ENCODE data around the gene MEST. TPM values are rescaled to one million over a fixed set of nuclear protein-coding genes. Genes with fewer than 3 reads are reported as not detected.
"Not testable (repeated sequence)": the region's sequence is repeated elsewhere in the genome, so short reads cannot be mapped to it uniquely, and the experiment has no call there.

Gene MEST
- 6.1 TPM for total RNA-seq
- long read RNA-seq, partial matches to known transcripts: 0 of 4 reads
- long read RNA-seq, other reads (novel, unspliced or antisense): 0 of 4 reads

GRCh38 chr7:130491841-130492522 lies at the start of gene MEST:
Gene MEST (plus strand): TSS chr7:130492085. CDS start chr7:130492314, 229 bp downstream.
- intact Hi-C loops (cut with DNase I): loop anchor here (5.0 kb wide), 2 partner anchors 140 to 220 kb away; no protein-coding TSS in a partner anchor
- no peak for DNase-seq (ENCODE audit: low spot score)

GRCh38 chr7:130442601-130443000 lies 49.3 kb upstream of the MEST start:
- DNase-seq (ENCODE audit: low spot score): no peak
- intact Hi-C loops (cut with DNase I): loop anchor here (10.0 kb wide), 2 partner anchors 78 to 168 kb away; no protein-coding TSS in a partner anchor

- DNase-seq (ENCODE audit: low spot score): no peak
- intact Hi-C loops (cut with DNase I): loop anchor here (10.0 kb wide), 2 partner anchors 79 to 169 kb away; no protein-coding TSS in a partner anchor
Observed at GRCh38 chr7:130444234-130444633, 47.7 kb upstream of the MEST start.

- intact Hi-C loops (cut with DNase I): loop anchor here (10.0 kb wide), 2 partner anchors 80 to 170 kb away; no protein-coding TSS in a partner anchor
- no peak for DNase-seq (ENCODE audit: low spot score)
Observed at GRCh38 chr7:130444751-130445407, 47.0 kb upstream of the MEST start.

GRCh38 chr7:130446259-130446658 lies 45.6 kb upstream of the MEST start:
- intact Hi-C loops (cut with DNase I): loop anchor here (10.0 kb wide), 2 partner anchors 81 to 171 kb away; no protein-coding TSS in a partner anchor
- DNase-seq (ENCODE audit: low spot score): no peak

GRCh38 chr7:130451344-130451743 lies 40.5 kb upstream of the MEST start:
- DNase-seq (ENCODE audit: low spot score); intact Hi-C loops (cut with DNase I): not testable (repeated sequence)

GRCh38 chr7:130452951-130453350 lies 38.9 kb upstream of the MEST start:
- intact Hi-C loops (cut with DNase I): no loop called here

GRCh38 chr7:130454959-130455358 lies 36.9 kb upstream of the MEST start:
- DNase-seq (ENCODE audit: low spot score): no peak
- intact Hi-C loops (cut with DNase I): no loop called here

More at GRCh38 chr7:130452951-130453350, 38.9 kb upstream of the MEST start:
- DNase-seq (ENCODE audit: low spot score): no peak

- intact Hi-C loops (cut with DNase I): no loop called here
- no peak for DNase-seq (ENCODE audit: low spot score)
Observed at GRCh38 chr7:130458257-130458656, 33.6 kb upstream of the MEST start.

GRCh38 chr7:130461272-130461671 lies 30.6 kb upstream of the MEST start:
- DNase-seq (ENCODE audit: low spot score): no peak
- intact Hi-C loops (cut with DNase I): no loop called here

- intact Hi-C loops (cut with DNase I): no loop called here
- no peak for DNase-seq (ENCODE audit: low spot score)
Observed at GRCh38 chr7:130463553-130464434, 28.1 kb upstream of the MEST start.

GRCh38 chr7:130468612-130469011 lies 23.3 kb upstream of the MEST start:
- intact Hi-C loops (cut with DNase I): no loop called here

GRCh38 chr7:130471974-130472373 lies 19.9 kb upstream of the MEST start:
- intact Hi-C loops (cut with DNase I): no loop called here
- DNase-seq (ENCODE audit: low spot score): no peak

More at GRCh38 chr7:130468612-130469011, 23.3 kb upstream of the MEST start:
- no peak for DNase-seq (ENCODE audit: low spot score)

- DNase-seq (ENCODE audit: low spot score): no peak
- intact Hi-C loops (cut with DNase I): no loop called here
Observed at GRCh38 chr7:130473289-130473688, 18.6 kb upstream of the MEST start.

- DNase-seq (ENCODE audit: low spot score): no peak
- intact Hi-C loops (cut with DNase I): no loop called here
Observed at GRCh38 chr7:130473876-130474275, 18.0 kb upstream of the MEST start.

- DNase-seq (ENCODE audit: low spot score): no peak
- intact Hi-C loops (cut with DNase I): no loop called here
Observed at GRCh38 chr7:130475776-130476175, 16.1 kb upstream of the MEST start.

GRCh38 chr7:130476297-130477150 lies 15.4 kb upstream of the MEST start:
- no peak for DNase-seq (ENCODE audit: low spot score)
- intact Hi-C loops (cut with DNase I): no loop called here

- intact Hi-C loops (cut with DNase I): no loop called here
- no peak for DNase-seq (ENCODE audit: low spot score)
Observed at GRCh38 chr7:130478991-130479390, 12.9 kb upstream of the MEST start.

Data from cardiac septum (tissue), 1 donor.